ENCODE results near the gene SPAG9.
"Not testable (repeated sequence)": the region's sequence is repeated elsewhere in the genome, so short reads cannot be mapped to it uniquely, and the experiment has no call there.

Gene SPAG9

DNA sequence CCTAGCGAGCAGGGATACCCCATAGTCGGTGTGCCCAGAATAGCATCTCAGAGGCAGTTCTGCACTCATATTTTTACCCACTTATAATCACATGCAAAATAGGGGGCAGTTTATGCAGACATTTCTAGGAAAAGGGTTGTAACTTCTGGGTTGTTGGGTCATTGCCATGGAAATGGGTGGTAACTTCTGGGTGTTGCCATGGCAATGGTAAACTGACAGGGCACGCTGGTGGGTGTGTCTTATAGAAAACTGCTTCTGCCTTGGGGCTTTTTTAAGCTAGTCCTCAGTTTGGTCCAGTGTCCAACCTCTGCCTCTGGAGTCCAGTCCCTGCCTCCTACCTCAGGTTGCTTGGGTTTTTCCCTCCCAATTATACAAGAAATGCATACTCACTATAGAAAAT is 7.4 kb upstream of the SPAG9 start:
- peak; percentile 36 for DNase-seq

DNA sequence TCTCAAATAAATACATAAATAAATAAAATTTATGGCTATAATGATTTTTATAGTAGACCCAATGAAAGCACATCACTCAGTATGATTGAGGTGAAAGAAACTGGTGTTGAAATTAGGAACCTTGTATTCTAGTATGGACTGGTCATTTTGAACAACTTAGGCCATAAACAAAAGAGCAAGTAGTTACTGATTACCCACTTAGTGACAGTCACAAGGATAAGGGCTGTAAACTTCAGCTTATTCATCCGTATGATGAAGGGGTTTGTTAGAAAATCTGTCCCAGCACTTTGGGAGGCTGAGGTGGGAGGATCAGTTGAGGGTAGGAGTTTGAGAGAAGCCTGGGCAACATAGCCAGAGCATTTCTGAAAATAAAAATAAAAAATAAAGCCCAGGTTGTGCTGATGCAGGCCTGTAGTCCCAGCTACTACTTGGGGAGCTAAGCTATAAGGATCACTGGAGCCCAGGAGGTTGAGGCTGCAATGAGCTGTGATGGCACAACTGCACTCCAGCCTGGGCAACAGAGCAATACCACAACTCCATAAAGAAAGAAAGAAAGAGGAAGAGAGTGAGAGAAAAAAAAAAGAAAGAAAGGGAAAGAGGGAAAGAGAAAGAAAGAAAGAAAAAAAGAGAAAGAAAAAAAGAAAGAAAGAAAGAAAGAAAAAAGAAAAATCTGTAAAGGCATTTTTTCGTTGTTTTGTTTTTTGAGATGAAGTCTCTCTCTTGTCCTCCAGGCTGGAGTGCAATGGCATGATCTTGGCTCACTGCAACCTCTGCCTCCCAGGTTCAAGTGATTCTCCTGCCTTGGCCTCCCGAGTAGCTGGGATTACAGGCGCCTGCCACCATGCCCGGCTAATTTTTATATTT is 4.2 kb upstream of the SPAG9 start:
- DNase-seq = no peak

DNA sequence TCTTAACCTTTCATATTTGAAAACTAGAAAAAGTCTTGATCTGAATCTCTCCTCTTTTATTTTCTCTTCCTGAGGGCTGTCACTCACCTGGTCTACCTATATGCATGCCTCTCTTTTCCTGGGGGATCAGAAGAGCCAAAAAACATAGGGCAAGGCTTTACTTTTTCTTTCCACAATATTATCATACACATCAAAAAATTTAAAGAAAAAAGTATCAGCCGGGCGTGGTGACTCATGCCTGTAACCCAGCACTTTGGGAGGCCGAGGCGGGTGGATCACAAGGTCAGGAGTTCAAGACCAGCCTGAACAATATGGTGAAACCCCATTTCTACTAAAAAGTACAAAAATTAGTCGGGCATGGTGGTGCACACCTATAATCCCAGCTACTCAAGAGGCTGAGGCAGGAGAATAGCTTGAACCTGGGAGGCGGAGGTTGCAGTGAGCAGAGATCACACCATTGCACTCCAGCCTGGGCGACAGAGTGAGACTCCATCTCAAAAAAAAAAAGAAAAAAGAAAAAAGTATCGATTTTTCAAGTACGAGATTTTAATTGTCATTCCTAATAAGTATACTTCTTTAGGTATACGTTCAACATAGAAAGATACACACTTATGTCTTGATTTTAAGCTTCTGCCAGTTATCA is 1.9 kb upstream of the SPAG9 start:
- DNase-seq = not testable (repeated sequence)

DNA sequence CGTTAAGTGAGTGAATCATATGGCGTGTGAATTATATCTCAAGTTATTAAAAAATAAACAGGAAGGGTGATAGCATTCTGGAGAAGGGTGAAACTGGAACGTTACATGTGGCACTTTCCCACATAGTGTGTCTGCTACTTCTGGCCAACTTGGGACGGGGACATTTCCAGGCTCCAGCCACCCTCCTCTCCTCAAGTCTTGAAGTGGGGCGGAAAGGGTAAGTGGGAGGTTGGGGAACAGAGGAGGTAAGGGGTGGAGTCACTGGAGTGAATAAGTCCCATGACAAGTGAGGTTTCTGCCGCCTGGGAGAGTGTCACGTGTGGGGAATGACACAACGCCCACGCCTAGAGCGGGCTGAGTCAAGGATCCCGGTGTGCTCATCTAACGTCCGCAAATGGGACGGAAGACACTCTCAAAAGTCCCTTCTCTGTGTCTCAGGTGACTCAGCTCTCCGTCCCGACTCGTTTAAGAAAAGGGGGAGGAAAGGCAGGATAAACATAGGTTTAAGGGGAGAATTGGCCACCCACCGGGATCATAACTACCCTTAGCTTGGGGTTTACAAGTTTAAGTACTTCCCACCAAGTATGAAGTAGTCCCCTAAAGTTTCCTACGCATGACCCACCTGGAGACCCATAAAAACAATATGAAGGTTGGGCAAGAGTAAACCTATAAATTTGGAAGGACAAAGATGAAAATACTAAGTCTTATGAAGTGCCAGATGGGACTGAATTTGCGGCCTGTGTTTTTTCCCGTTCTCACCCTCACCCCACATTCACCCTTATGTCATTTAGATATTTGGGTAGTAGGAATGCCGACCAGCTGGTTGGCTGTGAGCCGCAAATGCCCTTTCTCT is 1.2 kb upstream of the SPAG9 start:
- peak; percentile 76 for DNase-seq

DNA sequence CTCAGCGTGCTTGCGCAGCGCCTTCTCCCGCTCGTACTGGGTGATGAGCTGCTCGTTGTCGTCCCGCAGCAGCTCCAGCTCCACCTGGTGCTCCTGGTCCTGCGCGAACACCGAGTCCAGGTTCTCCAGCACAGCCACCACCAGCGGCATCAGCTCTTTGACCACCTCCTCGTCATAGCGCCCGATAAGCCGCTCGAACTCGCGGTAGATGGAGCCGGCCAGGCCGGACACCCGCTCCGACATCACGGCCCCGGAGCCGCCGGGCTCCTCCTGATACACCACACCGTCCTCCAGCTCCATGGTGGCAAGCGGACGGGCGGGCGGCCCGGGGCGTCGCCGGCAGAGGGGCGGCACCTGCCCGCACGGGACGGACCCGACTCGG is 320 bp downstream of the SPAG9 start:
- DNase-seq = no peak

DNA sequence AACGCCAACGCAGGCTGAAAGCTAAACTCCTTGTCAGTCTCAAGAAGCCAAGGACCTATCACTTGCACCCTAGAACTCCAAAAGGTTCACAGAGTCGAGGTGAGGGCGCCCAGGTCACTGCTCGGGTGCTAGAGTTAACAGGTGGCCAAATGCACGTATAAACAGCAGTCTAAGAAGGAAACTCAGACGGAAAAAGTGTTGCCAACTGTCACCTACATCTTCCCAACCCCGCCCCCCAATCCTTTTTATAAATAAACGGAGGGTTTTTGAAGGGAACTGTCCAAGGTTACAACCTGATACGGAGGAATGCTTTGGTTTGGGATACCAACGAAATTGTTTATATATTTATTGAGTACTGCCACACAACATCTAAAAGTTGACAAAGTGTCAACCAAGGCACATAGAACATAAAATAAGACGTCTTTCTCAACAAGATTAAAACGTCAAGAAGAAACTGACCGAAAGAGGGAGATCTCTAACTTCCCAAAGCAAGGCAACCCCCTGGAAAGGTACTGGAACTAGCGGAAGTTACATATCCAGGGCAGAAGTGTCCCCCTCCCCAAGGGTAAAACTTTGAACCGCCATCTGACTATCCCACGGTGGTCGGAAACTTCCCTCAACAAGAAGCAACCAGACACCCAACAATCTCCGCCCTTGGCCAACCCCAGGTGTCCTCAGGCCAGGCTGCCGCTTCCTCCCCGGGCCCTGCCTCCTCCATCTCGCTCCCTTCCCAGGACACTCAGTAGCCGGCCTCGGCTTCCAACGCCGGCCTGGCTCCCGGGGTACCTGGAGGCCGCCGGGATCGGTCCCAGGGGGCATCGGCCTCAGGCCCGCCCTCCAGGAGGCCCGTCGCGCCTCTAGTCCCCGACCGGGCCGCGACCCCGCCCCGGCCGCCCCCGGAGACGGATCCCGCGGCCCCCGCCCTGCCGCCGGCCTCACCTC is 982 bp downstream of the SPAG9 start:
- peak; percentile 56 for DNase-seq

DNA sequence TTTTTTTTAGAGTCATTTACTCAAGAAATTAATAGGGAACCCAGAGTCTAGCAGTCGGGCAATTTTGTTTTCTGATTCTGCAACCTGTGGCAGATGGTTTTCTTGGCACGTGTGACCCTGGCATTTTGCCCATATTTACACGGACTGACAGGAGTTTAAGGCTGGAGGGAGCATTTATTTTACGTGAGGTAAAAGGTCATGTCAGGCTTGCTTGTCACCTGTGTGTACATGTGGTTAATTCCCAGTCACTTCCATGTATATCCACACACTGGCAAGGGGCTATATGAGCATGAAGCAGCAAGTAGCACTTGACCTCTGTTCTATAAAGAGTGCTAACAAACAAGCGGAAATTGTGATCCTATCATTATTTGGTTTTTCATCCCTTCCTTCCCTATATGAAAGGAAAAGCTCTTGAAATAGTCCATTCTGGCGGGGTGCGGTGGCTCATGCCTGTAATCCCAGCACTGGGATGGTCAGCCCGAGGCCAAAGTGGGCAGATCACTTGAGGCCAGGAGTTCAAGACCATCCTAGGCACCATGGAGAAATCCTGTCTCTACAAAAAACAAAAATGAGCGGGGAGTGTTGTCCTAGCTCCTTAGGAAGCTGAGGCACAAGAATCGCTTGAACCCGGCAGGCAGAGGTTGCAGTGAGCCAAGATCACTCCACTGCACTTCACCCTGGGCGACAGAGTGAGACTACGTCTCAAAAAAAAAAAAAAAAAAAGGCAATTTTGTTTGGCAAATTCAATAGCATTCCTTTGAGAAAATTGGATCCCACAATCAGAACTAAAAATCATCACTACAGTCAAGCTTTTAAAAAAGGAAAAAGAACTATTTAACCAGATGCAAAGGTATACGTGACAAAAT is 2.1 kb downstream of the SPAG9 start:
- no peak for DNase-seq

DNA sequence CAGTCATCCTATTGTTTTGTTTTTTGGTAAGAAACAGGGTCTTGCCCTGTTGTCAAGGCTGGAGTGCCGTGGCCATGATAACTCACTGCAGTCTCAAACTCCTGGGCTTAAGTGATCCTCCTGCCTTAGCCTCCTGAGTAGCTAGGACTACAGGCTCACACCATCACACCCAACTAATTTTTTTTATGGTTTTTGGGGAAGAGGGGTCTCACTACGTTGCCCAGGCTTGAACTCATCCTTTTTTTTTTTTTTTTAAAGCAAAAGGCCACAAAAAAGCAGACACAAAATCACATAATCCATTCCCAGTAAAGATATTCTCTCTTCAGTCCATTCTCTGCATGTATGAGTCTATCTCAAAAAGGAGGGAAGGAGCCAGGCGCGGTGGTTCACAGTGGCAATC is 5.5 kb downstream of the SPAG9 start:
- DNase-seq = no peak

DNA sequence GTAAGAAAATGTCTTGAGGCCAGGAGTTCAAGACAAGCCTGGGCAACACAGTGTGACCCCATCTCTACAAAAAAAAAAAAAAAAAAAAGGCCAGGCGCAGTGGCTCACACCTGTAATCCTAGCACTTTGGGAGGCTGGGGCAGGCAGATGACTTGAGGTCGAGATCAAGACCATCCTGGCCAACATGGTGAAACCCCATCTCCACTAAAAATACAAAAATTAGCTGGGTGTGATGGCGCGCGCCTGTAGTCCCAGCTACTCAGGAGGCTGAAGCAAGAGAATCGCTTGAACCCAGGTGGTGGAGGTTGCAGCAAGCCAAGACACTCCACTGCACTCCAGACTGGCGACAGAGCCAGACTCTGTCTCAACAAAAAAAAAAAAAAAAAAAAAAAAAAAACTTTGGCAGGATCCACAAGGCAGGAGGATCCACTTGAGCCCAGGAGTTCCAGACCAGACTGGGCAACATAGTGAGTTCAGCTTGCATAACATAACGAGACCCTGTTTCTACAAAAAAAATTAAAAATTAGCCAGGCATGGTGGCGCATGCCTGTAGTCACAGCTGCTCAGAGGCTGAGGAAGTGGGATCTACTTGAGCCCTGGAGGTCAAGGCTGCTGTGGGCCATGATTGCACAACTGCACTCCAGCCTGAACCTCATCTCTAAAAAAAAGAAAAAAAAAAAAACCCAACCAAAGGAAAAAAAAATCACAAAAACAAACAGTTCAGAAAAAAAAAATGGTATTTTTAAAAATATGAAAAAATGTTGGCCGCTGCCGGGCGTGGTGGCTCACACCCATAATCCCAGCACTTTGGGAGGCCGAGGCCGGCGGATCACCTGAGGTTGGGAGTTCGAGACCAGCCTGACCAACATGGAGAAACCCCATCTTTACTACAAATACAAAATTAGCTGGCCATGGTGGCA is 8.1 kb downstream of the SPAG9 start:
- not testable (repeated sequence) for DNase-seq

DNA sequence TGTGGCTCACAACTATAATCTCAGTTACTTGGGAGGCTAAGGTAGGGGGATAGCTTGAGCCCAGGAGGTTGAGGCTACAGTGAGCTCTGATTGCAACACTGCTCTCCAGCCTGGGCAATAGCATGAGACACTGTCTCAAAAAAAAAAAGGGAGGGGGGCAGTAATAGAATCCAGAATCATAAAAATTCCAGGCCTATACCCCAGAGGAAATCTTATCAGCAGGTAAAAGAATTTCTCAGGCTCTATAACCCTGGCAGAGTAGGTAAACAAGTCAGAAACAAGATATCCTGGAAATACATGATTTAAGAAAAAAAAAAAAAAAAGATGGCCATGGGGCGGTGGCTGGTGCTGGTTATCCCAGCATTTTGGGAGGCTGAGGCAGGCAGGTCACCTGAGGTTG is 12.9 kb downstream of the SPAG9 start:
- no peak for DNase-seq

DNA sequence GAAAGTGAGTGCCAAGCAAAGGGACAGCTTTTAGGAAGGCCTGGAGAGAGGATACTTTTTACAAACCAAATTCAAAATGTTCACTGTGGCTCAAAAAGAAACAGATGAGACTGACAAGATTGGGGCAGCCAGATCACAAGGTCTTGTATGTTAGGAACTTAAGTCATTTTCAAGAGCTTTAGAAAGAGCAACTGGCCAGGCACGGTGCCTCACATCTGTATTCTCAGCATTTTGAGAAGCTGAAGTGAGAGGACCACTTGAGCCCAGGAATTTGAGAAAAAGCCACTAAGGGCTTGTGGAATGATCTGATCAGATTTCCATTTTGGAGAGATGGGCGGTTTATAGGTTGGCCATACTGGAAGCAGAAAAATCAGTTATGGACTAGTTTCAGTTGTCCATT is 17.2 kb downstream of the SPAG9 start:
- no peak for DNase-seq

DNA sequence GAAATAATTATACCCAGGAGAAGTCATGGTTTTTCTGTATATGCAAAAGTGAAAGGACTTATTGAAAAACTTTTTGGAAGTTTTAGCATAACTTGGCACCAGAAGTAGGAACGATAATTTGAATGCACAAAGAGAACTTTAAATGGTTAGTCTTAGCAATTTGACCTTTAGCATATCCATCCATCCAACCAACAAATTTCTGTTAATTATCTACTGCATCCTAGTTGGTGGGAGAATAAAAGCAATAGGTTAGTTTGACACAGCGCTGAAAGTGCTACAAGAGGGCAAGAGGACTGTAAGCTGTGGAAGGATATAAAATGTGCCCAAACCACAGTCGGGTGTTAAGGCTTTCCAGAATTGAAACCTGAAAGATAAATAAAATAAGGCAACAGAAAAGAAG is 17.6 kb downstream of the SPAG9 start:
- DNase-seq = no peak

DNA sequence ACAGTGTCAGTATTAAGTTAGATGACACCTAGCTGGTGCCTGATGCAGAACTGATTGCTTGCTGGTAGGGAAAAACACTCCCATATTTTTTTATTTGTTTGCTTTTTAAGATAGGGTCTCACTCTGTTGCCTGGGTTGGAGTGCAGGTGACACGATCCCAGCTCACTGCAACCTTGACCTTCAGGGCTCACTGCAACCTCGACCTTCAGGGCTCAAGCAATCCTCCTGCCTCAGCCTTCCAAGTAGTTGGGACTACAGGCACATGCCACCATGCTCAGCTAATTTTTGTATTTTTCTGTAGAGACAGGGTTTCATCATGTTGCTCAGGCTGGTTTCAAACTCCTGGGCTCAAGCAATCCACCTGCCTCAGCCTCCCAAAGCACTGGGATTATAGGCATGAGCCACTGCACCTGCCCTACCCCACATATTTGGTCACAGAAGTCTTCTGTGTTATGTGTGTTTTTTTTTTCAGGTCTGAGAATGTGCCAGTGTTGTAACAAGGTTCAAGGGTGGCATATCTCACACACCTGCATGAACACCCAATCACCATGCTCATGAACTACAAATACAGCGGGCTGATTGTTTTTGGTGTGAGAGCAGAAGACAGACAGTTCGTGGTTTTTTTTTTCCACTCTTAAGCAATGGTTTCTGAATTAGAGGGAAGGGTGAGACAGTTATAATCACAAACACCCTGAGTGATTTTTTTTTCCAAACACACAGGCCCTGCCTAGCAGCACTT is 22.8 kb downstream of the SPAG9 start:
- DNase-seq = no peak

DNA sequence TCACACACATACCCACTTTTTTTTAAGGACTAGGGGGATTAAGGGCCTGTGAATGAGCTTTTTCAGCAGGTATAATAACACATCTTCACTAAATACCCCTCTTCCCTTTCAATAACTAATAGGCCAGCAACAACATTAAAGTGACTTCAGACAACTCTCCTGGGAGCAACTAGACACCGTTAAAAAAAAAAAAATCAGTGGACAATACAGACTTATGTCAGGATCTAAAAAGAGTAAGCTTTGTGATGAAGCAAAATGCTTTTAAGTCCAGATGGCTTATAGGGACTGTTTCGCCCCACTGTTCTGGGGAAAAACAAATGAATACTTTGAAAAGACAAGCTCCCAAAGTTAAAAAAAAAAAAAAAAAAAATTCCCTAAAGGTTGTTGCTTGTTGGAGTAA is 29.0 kb downstream of the SPAG9 start:
- DNase-seq = no peak

DNA sequence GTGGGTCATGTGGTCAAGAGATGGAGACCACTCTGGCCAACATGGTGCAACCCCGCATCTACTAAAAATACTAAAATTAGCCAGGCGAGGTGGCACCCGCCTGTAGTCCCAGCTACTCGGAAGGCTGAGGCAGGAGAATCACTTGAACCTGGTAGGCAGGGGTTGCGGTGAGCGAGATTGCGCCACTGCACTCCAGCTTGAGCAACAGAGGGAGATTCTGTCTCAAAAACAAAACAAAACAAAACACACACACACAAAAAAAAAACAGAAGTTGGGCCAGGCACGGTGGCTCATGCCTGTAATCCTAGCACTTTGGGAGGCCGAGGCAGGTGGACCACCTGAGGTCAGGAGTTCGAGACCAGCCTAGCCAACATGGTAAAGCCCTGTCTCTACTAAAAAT is 31.8 kb downstream of the SPAG9 start:
- not testable (repeated sequence) for DNase-seq

DNA sequence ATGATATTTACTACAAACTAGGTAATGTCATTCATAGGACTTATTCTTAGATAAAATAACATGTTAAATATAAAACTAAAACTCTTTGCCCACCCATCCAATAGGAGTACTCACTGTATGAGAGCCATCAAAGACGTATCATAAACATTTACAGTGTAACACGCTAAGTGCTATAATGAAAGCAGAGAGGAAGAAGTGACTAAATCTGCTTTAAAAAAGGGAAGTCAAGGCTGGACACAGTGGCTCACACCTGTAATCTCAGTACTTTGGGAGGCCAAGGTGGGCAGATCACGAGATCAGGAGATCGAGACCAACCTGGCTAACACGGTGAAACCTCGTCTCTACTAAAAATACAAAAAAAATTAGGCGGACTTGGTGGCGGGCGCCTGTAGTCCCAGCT is 32.4 kb downstream of the SPAG9 start:
- DNase-seq = no peak

DNA sequence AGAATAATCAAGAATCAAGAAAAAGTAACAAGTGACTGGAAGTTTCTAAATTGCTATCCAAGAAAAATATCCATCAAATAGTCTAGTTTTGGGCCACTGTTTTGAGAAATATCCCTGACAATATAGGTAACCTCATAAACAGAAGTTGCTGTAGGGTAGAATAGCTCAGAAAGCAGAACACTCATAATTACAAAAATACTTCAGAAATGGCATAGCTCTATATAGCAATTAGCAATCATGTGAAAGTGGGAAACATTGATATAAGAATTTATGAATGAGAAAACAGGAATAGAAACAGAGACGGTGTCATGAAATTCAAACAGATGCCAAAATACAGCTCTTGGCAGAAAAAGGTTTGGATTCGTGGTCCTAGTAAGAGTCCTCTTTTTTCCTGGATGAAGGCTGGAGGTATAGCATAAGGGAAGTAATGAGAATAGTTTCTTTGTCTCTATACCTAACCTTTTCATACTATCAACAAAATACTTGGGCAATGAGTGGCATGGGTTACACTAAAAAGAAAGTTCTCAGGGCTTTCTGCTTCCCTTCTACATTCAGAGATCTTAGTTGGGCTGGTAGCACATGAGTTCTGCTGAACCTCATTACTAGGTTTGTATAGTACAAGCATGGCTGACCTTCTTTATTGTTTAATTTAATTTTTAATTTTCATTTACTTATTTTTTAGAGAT is 33.5 kb downstream of the SPAG9 start:
- no peak for DNase-seq

DNA sequence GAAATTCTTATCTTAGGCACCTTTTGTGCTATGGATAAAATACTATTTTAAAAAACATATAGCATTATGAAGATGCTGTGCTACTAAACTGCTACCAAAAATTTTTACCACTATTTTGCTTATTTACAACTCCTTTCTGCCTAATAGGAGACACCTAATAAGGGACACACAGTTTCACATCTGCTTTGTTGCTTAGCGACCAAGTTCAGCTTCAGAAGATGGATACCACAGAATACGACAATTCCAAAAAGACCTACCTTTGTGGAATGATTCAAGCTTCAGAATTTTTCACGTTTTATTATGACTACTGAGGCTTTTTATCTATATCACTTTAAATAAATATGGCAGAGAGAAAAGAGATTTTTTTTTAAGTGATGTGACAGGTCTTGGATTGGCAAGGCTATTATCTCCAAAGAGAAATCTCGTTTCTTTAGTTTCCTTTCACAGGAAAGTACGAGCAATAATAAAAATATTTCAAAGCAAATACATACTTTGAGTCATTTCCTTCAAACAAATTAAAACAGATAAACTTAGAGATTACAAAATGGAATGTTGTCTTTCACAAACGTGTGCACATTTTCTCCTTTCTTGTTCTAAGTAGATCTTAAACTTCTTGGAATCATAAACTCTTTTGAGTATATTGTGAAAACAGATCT is 35.4 kb downstream of the SPAG9 start:
- no peak for DNase-seq
